HL-60 (cell line): Measurements from ENCODE around the gene RAI14.

Source experiments
- CTCF ChIP-seq: IDR thresholded peaks from one replicate; pipeline ENCODE4 v1.5.1; 2011; ENCODE audit warnings: low read length, control low read depth, inconsistent platforms; ENCODE audit not compliant: insufficient read depth
- POLR2AphosphoS5 ChIP-seq: IDR thresholded peaks from 2 replicates; pipeline ENCODE4 v1.6.1; 2012; ENCODE audit warnings: low read depth

DNA sequence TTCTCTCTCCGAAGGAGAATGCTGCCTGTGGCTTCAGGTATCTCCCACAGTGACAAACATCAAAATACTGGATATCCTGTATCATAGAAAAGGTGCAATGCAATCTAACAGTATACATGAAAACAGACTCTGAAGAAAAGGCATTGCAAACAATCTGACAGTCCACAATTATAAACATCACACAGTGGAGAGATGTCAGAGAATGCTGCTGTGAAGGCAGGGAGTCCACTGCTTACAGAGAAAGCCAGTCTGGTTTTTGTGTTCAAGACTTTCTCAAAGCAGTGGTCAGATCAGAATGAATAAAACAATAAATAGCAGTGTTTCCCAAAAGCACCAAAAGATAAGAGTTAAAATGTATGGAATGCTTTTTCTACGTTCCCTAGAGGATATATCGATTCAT, 211.5 kb downstream of the RAI14 start:
- TF ChIP-seq CTCF (no peak), POLR2AphosphoS5 (no peak)
